ENCODE data around the gene PTPRN2. TPM values are rescaled to one million over a fixed set of nuclear protein-coding genes. Genes with fewer than 3 reads are reported as not detected.
A peak's percentile ranks its signal among the peaks of the same experiment; 100 is the strongest.

The PTPRN2 gene
- total and polyA plus RNA-seq, 7 donors, result 3.2 to 7.1 (median 5.5) TPM

DNA sequence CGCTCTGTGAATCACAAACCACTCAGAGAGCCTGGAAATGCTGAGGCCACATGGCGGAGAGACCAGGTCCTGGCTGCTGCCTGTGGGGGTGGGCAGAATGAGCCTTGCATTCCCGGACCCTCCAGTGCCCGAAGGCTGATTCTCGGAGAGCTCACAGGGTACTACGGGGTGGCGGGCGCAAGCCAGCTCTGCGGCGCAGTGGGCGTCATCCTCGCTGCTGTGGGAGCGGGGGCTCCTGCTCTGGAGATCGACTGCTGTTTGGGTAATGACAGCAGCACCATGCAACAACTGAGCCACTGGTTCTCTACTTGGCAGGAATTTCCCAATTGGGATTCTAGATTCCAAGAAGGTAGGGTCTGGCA, 108.0 kb downstream of the PTPRN2 start:
- no peak overlapping the region for H3K4me3 ChIP-seq
- intact Hi-C loops (cut with DNase I), result no loop called here
- no peaks in the 10 kb centered on the region for H3K9me3 ChIP-seq
- H3K36me3 ChIP-seq, result no peaks in the 10 kb centered on the region
- WGBS, 2 donors, result 94% methylated on average over 14 of the region's 14 CpGs
- peak overlapping the region in 1 of 4 donors; percentile 52 for H3K27ac ChIP-seq
- TF ChIP-seq POLR2A (IDR thresholded peaks at IDR 0.05) (no peak), POLR2AphosphoS5 (IDR thresholded peaks at IDR 0.05) (no peak), EP300 (IDR thresholded peaks at IDR 0.05) (no peak), CTCF (IDR thresholded peaks at IDR 0.05) (no peak)
- DNase-seq, result no peak
- H3K4me1 ChIP-seq, result peaks cover 0 to 8% (median 0%) of the 10 kb centered on the region in 4 donors
- H3K27me3 ChIP-seq, result no peaks in the 10 kb centered on the region

- TF ChIP-seq EP300 (IDR thresholded peaks at IDR 0.05), result no peak
- no peak for TF ChIP-seq POLR2AphosphoS5 (IDR thresholded peaks at IDR 0.05)
- TF ChIP-seq CTCF (IDR thresholded peaks at IDR 0.05), result no peak
- no peak for TF ChIP-seq POLR2A (IDR thresholded peaks at IDR 0.05)
- Histone ChIP-seq H3K4me3 (no peak overlapping the region), H3K27me3 (no peaks in the 10 kb centered on the region), H3K4me1 (peaks cover 0 to 8% (median 0%) of the 10 kb centered on the region in 4 donors), H3K36me3 (no peaks in the 10 kb centered on the region), H3K9me3 (no peaks in the 10 kb centered on the region), H3K27ac (peak overlapping the region in 2 of 4 donors; percentile 39 to 52)
- WGBS, 2 donors, result 83 to 91% methylated on average over 20 of the region's 20 CpGs
- DNase-seq, result no peak
- intact Hi-C loops (cut with DNase I), result no loop called here
Measured at GRCh38 chr7:158479021-158479663, 108.5 kb downstream of the PTPRN2 start.

- Histone ChIP-seq H3K36me3 (no peaks in the 10 kb centered on the region), H3K27ac (no peak overlapping the region), H3K4me3 (no peak overlapping the region), H3K4me1 (peaks cover 0 to 16% (median 2%) of the 10 kb centered on the region in 4 donors), H3K27me3 (no peaks in the 10 kb centered on the region), H3K9me3 (no peaks in the 10 kb centered on the region)
- 89 to 93% methylated on average over 13 of the region's 13 CpGs for WGBS, 2 donors
- intact Hi-C loops (cut with DNase I), result no loop called here
- no peak for DNase-seq
- TF ChIP-seq POLR2AphosphoS5 (IDR thresholded peaks at IDR 0.05), result no peak
- TF ChIP-seq EP300 (IDR thresholded peaks at IDR 0.05), result no peak
- no peak for TF ChIP-seq CTCF (IDR thresholded peaks at IDR 0.05)
- TF ChIP-seq POLR2A (IDR thresholded peaks at IDR 0.05), result no peak
Measured at GRCh38 chr7:158477866-158478265, 109.8 kb downstream of the PTPRN2 start.

DNA sequence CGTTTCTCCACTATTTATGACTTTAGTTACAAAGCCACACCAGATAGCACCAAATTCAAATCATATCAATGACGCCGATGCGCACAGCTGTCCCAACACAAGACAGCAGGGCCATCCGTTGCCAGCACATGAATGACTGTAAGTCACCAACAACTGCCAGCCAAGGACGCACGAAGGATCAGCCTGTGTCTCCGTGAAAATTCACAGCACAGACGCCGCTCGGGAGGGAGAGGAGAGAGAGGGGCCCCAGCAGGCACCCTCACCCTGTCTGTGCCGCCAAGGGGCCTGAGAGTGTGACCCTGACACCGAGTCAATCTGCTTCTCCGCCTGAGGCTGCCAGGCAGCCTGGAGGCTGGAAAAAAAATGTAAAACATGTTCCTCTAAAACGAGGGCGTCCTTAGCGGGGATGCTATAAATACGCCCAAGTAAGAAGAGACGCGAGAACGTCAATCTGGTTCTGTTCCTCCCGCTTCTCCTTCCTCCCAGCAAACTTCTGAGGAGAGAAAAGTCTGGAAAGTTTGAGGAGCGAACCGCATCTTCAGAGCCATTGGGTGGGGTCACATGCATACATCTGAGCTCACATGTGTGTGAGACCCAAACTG, 111.2 kb downstream of the PTPRN2 start:
- Histone ChIP-seq H3K4me3 (no peak overlapping the region), H3K27me3 (no peaks in the 10 kb centered on the region), H3K27ac (no peak overlapping the region), H3K4me1 (peaks cover 0 to 18% (median 2%) of the 10 kb centered on the region in 4 donors), H3K9me3 (no peaks in the 10 kb centered on the region), H3K36me3 (no peaks in the 10 kb centered on the region)
- intact Hi-C loops (cut with DNase I), result no loop called here
- DNase-seq, result no peak
- TF ChIP-seq POLR2AphosphoS5 (IDR thresholded peaks at IDR 0.05) (no peak), POLR2A (IDR thresholded peaks at IDR 0.05) (no peak), CTCF (IDR thresholded peaks at IDR 0.05) (no peak), EP300 (IDR thresholded peaks at IDR 0.05) (no peak)
- 81 to 88% methylated on average over 24 of the region's 24 CpGs for WGBS, 2 donors

All from sigmoid colon (tissue), 7 donors.